GM20000 (cell line): ENCODE results near the gene FMNL2.

Experiments
- DNase-seq: peaks from one replicate; pipeline ENCODE4 v3.0.0; 2012; ENCODE audit warnings: low spot score
- CTCF ChIP-seq: IDR thresholded peaks from 2 replicates; pipeline ENCODE4 v1.5.1; 2012; ENCODE audit warnings: mild to moderate bottlenecking, control low read depth; ENCODE audit errors: extremely low read depth, missing control alignments

The FMNL2 gene

DNA sequence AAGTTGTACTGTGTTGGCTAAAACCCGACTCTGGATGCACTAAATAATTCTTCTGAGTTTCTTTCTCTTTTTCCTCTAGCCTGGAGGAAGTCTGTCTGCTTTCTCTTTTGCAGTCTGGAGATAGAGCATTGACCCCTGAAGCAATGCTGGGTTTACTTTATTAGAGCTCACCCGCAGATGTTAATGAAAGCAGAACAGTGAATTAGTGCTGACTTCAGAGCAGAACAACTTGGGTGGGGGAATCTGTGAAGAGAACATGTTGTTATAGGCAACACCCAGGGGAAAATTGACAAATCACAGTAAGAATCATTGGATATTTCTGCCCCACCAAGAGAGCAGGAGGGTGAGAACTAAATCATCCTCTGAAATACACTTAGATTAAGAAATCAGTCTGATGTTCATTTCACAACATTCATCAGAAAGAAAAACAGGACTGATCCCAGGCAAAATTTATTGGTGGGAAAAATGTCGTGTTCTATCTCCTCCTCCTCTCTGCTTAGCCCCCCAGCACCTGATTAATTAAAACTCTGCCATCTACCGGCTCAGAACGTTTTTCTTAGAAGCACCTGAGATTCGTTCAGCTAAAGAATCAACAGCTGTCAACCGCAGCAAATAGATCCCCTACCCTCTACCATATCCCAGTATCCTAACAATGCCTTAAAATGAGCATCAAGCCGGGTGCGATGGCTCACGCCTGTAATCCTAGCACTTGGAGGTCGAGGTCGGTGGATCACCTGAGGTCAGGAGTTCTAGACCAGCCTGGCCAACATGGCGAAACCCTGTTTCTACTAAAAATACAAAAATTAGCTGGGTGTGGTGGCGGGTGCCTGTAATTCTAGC lies 165.1 kb downstream of the FMNL2 start:
- DNase-seq, result peak; percentile 17
- no peak for TF ChIP-seq CTCF

DNA sequence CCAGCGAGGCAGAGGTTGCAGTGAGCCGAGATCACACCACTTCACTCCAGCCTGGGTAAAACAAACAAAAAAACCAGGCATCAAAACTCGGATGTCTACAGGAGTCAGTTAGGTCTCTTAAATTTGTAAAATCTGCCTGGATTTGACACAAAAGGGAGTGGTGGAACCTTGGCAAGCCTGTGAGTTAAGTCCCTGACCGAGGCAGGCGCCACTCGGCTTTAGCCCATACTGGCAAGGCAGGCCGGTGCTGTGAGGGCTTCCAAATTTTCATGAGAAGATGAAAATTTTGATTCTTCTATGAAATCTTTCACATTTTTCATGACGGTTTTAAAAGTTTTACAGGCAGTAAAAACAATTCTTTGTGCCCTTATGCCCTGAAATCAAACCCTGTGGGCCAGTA lies 165.8 kb downstream of the FMNL2 start:
- no peak for TF ChIP-seq CTCF
- no peak for DNase-seq

DNA sequence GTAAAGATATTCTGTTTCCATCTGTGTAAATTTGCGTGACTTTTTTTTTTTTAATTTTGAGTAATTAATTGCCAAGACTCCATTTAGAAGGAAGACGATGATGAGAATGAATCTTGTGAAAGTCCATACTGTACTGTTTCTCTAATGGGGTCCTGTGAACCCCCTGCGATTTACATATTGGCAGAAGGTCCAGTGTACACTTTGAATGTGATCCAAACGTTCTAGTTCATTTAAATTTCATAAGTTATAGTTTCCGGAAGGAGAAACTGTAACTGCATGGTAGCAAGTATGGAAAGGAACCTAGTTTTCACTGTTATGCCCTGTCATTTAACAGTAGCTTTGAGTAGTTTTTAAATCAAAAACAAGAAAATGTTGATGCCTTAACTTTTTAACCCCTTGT lies 166.7 kb downstream of the FMNL2 start:
- DNase-seq, result no peak
- TF ChIP-seq CTCF, result no peak

GRCh38 chr2:152504618-152505017 lies 169.6 kb downstream of the FMNL2 start:
- TF ChIP-seq CTCF, result no peak
- DNase-seq, result no peak

- TF ChIP-seq CTCF, result no peak
- DNase-seq, result peak; percentile 20
Observed at GRCh38 chr2:152505495-152505906, 170.5 kb downstream of the FMNL2 start.

GRCh38 chr2:152506843-152507242 lies 171.9 kb downstream of the FMNL2 start:
- DNase-seq, result no peak
- TF ChIP-seq CTCF, result no peak

- no peak for TF ChIP-seq CTCF
- DNase-seq, result no peak
Observed at GRCh38 chr2:152507907-152508306, 172.9 kb downstream of the FMNL2 start.
